ENCODE results near the gene CFAP70.

The CFAP70 gene

DNA sequence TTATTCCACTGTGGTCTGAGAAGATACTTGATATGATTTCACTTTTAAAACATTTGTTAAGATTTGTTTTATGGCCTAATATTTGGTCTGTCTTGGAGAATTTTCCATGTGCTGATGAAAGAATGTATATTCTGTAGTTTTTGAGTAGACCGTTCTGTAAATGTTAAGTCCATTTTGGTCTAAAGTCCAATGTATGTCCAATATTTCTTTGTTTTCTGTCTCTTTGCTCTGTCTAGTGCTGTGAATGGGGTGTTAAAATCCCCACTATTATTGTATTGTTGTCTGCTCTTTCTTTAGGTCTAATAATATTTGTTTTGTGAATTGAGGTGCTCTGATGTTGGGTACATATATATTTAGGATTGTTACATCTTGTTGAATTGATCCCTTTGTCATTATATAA is 142.9 kb downstream of the CFAP70 start:
- DNase-seq (ENCODE audit: low read depth in 2 of 2): no peak

DNA sequence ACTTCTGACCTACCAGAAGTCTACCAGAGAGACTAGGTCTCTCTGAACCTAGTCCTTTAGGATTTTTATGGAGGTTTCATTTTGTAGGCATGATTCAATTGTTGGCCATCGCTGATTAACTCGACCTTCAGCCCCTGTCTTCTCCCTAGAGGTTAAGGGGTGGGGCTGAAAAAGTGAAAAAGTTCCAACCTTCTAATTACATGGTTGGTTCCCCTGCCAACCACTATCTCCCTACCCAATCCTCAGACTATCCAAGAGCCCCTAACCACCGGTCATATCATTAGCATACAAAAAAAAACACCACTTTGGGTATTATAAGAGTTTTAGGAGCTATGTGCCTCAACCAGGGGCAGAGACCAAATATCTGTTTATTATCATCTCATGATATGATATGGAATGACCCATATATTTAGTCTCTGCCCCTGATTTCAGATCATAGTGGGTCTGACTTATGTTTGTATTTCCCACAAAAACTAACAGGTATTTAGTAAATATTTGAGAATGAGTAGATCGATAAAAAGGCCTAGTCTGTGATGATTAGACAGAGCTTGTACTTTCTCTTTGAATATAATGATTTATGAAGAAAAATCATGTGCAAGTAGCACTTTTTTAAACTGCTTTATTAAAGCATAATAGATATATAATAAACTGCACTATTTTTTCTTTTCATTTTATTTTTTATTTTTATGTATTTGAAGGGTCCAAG is 147.4 kb downstream of the CFAP70 start:
- no peak for DNase-seq (ENCODE audit: low read depth in 2 of 2)

GRCh38 chr10:73210395-73211105 is 148.1 kb downstream of the CFAP70 start:
- no peak for DNase-seq (ENCODE audit: low read depth in 2 of 2)

DNA sequence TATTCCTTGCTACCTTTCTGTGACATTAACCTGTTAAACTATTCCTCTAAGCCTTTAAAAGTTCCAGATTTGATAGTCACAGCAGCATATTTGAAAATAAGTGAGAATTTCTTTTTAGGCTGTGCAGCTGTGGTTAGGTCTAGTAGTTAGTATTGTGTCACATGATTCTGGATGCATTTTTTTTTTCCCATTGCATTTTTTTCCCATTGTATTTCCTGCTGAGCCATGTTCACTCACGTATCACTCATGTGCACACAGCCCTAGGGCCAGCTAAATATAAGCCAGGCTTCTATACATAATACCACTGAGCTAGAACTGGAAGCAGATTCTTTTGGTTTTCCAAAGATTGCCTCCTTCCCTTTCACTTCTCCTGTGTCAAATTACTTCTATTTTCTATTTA is 149.0 kb downstream of the CFAP70 start:
- no peak for DNase-seq (ENCODE audit: low read depth in 2 of 2)

DNA sequence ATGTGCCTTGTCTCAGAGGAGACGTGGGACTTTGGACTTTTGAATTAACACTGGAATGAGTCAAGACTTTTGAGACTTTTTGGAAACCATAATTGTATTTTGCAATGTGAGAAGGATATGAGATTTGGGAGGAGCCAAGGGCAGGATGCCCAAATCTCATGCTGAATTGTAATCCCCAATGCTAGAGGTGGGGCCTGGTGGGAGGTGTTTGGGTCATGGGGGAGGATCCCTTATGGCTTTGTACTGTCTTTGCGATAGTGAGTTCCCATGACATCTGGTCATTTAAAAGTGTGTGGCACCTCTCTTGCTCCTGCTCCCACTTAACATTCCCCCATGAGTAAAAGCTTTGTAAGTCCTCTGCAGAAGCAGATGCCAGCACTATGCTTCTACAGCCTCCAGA is 150.8 kb downstream of the CFAP70 start:
- no peak for DNase-seq (ENCODE audit: low read depth in 2 of 2)

- DNase-seq (ENCODE audit: low read depth in 2 of 2): no peak
Measured at GRCh38 chr10:73206385-73206784, 152.3 kb downstream of the CFAP70 start.

- DNase-seq (ENCODE audit: low read depth in 2 of 2): no peak
Measured at GRCh38 chr10:73205890-73206289, 152.8 kb downstream of the CFAP70 start.

DNA sequence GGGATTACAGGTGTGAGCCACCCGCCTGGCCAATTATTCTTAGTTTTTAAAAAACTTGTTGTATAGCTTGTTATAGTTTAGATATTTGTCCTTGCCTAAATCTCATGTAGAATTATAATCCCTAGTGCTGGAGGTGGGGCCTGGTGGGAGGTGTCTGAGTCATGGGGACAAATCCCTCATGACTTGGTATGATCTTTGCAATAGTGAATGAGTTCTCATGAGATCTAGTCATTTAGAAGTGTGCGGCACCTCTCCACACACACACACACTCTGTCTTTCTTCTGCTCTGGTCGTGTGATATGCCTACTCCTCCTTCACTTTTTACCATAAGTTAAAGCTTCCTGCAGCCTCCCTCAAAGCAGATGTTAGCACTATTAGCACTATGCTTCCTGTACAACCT is 153.6 kb downstream of the CFAP70 start:
- no peak for DNase-seq (ENCODE audit: low read depth in 2 of 2)

All from stimulated activated CD8-positive, alpha-beta memory T cell treated with anti-CD3 and anti-CD28 coated beads, Interleukin-7, amount 100 ng/mL, for 4 hours (primary cell).